Hepatocyte (in vitro differentiated cells): ENCODE measurements around the gene FCAMR.
"Not testable (repeated sequence)": the region's sequence is repeated elsewhere in the genome, so short reads cannot be mapped to it uniquely, and the experiment has no call there.

ENCODE experiments used
- CTCF ChIP-seq: fragments of 200-600 bp; sonication (generic); IDR thresholded peaks from 2 replicates; pipeline ENCODE4 v1.5.1; 2016; ENCODE audit warnings: antibody characterized with exemption, mild to moderate bottlenecking; ENCODE audit not compliant: poor library complexity
- EZH2 ChIP-seq: fragments of 200-600 bp; sonication (generic); IDR thresholded peaks from 2 replicates; pipeline ENCODE4 v1.6.1; 2016; ENCODE audit warnings: antibody characterized with exemption, mild to moderate bottlenecking, borderline replicate concordance
- EZH2phosphoT487 ChIP-seq: fragments of 200-600 bp; sonication (generic); IDR thresholded peaks from one replicate; pipeline ENCODE4 v1.6.1; 2018; ENCODE audit warnings: antibody characterized with exemption, mild to moderate bottlenecking, low read depth, moderate library complexity; ENCODE audit not compliant: unreplicated experiment, severe bottlenecking

GRCh38 chr1:206923961-206924557 lies 46.2 kb downstream of the FCAMR start:
- TF ChIP-seq CTCF, EZH2, EZH2phosphoT487: not testable (repeated sequence)
